GM12878 (cell line): Measurements from ENCODE around the gene SYTL2. TPM values are rescaled to one million over a fixed set of nuclear protein-coding genes. Genes with fewer than 3 reads are reported as not detected.
"Not testable (repeated sequence)": the region's sequence is repeated elsewhere in the genome, so short reads cannot be mapped to it uniquely, and the experiment has no call there.

Experiments used
- ATAC-seq: fragments of 200-7000 bp; cut with Tn5 transposase; 3 replicates; pipeline ENCODE4 v1.9.1; 2020; ENCODE audit warnings: mild to moderate bottlenecking, moderate library complexity
- BruUV-seq: library from RNA; stranded (reverse); fragments of 400-500 nt; replicated peaks from 2 replicates; lab custom pipeline; 2021; lab: Mats Ljungman, UMichigan
- CTCF ChIA-PET: fragments of 300-600 bp; sonication (Branson Sonifier 250); formaldehyde crosslinking; extraction: SDS; loops from one replicate; lab custom pipeline; 2021; ENCODE audit warnings: inconsistent platforms; lab: Yijun Ruan, JAX
- POLR2A ChIA-PET: fragments of 350-600 bp; formaldehyde crosslinking; extraction: SDS; loops from one replicate; lab custom pipeline; 2021; ENCODE audit warnings: inconsistent platforms; lab: Charles Lee
- RAD21 ChIA-PET: fragments of 300-600 bp; sonication (Branson Sonifier 250); formaldehyde crosslinking; loops from one replicate; lab custom pipeline; 2023; ENCODE audit warnings: antibody characterized with exemption; ENCODE audit not compliant: unreplicated experiment; lab: Charles Lee
- SMC1A ChIA-PET: fragments of 300-600 bp; sonication (Branson Sonifier 250); formaldehyde crosslinking; loops from one replicate; lab custom pipeline; 2023; ENCODE audit not compliant: unreplicated experiment, uncharacterized antibody; lab: Charles Lee
- DNase-seq: peaks from one replicate; pipeline ENCODE4 v3.0.0-alpha.2; 2011; ENCODE audit warnings: low read depth, low spot score
- FAIRE-seq: peaks from 3 replicates; lab custom pipeline; 2011; peaks lifted over from hg19 to GRCh38; lab: Jason Lieb, UNC
- H2AFZ ChIP-seq: 2 replicates; pipeline ENCODE4 v1.6.0; 2011; ENCODE audit warnings: low read depth, low read length, control low read depth; ENCODE audit not compliant: control insufficient read depth
- H3K27ac ChIP-seq: 2 replicates; pipeline ENCODE4 v1.5.1; 2011; ENCODE audit warnings: control low read depth; ENCODE audit not compliant: control insufficient read depth, insufficient read depth
- H3K27me3 ChIP-seq, 2 experiments: replicated peaks in 1 of 2; 2 replicates each; pipeline versions ENCODE4 v1.6.0 to v1.6.1; 2011; ENCODE audit warnings: low read length in 1 of 2; ENCODE audit not compliant: control insufficient read depth in 2 of 2, insufficient read depth in 2 of 2
- H3K36me3 ChIP-seq, 2 experiments: 2 replicates each; pipeline ENCODE4 v1.5.1; 2011; ENCODE audit warnings: low read length in 1 of 2; ENCODE audit not compliant: control insufficient read depth in 2 of 2, insufficient read depth in 2 of 2
- H3K4me1 ChIP-seq: 2 replicates; pipeline ENCODE4 v1.6.1; 2011; ENCODE audit warnings: mild to moderate bottlenecking, low read length, moderate library complexity, mixed read lengths; ENCODE audit not compliant: control insufficient read depth, insufficient read depth
- H3K4me2 ChIP-seq: 2 replicates; pipeline ENCODE4 v1.6.0; 2011; ENCODE audit warnings: control low read depth; ENCODE audit not compliant: control insufficient read depth, insufficient read depth
- H3K4me3 ChIP-seq: fragments of 200-600 bp; sonication (generic); 2 replicates; pipeline ENCODE4 v1.5.1; 2016
- H3K79me2 ChIP-seq: 2 replicates; pipeline ENCODE4 v1.6.0; 2011; ENCODE audit warnings: low read length; ENCODE audit not compliant: control insufficient read depth, insufficient read depth
- H3K9ac ChIP-seq: 2 replicates; pipeline ENCODE4 v1.8.0; 2011; ENCODE audit warnings: low read length, control low read depth, mixed read lengths; ENCODE audit not compliant: control insufficient read depth, insufficient read depth
- H3K9me3 ChIP-seq: replicated peaks from 3 replicates; pipeline ENCODE4 v1.5.1; 2011; ENCODE audit warnings: mild to moderate bottlenecking, low read length; ENCODE audit not compliant: control insufficient read depth, insufficient read depth
- H4K20me1 ChIP-seq: 2 replicates; pipeline ENCODE4 v1.6.0; 2011; ENCODE audit not compliant: control insufficient read depth, insufficient read depth
- ATF7 ChIP-seq: fragments of 450-650 bp; IDR thresholded peaks from 2 replicates; pipeline ENCODE4 v1.6.1; 2016; ENCODE audit warnings: low read depth, mild to moderate bottlenecking
- IRF4 ChIP-seq: IDR thresholded peaks from 2 replicates; pipeline ENCODE4 v1.6.1; 2011; ENCODE audit warnings: low read depth, low read length
- JUNB ChIP-seq: IDR thresholded peaks from 2 replicates; pipeline ENCODE4 v1.6.1; 2016; ENCODE audit warnings: antibody characterized with exemption, mild to moderate bottlenecking
- JUND ChIP-seq: IDR thresholded peaks from 2 replicates; pipeline ENCODE4 v1.6.1; 2012; ENCODE audit warnings: low read depth, mild to moderate bottlenecking, low read length, improper control_type of control experiment, moderate library complexity
- KDM1A ChIP-seq: fragments of 200-600 bp; sonication (generic); IDR thresholded peaks from 2 replicates; pipeline ENCODE4 v1.6.1; 2016; ENCODE audit warnings: borderline replicate concordance
- MTA2 ChIP-seq: fragments of 450-650 bp; IDR thresholded peaks from 2 replicates; pipeline ENCODE4 v1.6.1; 2016; ENCODE audit warnings: low read depth, mild to moderate bottlenecking, moderate library complexity
- MYB ChIP-seq: fragments of 150-350 bp; IDR thresholded peaks from 2 replicates; pipeline ENCODE4 v1.6.1; 2014; ENCODE audit warnings: mild to moderate bottlenecking, low read depth, low read length, borderline replicate concordance
- NBN ChIP-seq: fragments of 450-650 bp; IDR thresholded peaks from 2 replicates; pipeline ENCODE4 v1.6.1; 2016
- NFXL1 ChIP-seq: fragments of 450-650 bp; IDR thresholded peaks from 2 replicates; pipeline ENCODE4 v1.6.1; 2017; ENCODE audit warnings: antibody characterized with exemption, mild to moderate bottlenecking, borderline replicate concordance
- NR2C2 ChIP-seq: IDR thresholded peaks from 2 replicates; pipeline ENCODE4 v1.6.1; 2011; ENCODE audit warnings: borderline replicate concordance, low read depth; ENCODE audit not compliant: control insufficient read depth, insufficient read length
- PAX5 ChIP-seq: IDR thresholded peaks from 2 replicates; pipeline ENCODE4 v1.6.1; 2011; ENCODE audit warnings: low read depth, low read length, borderline replicate concordance
- POLR2A ChIP-seq: IDR thresholded peaks from 2 replicates; pipeline ENCODE4 v1.6.1; 2011; ENCODE audit warnings: low read depth, mild to moderate bottlenecking, low read length
- RCOR1 ChIP-seq: conservative IDR thresholded peaks from 2 replicates; pipeline ENCODE4 v1.6.1; 2012; ENCODE audit warnings: low read depth, low read length, improper control_type of control experiment
- RUNX3 ChIP-seq: IDR thresholded peaks from 2 replicates; pipeline ENCODE4 v1.6.1; 2012; ENCODE audit warnings: low read length, inconsistent platforms
- TARDBP ChIP-seq: IDR thresholded peaks from 2 replicates; pipeline ENCODE4 v1.6.1; 2016; ENCODE audit warnings: borderline replicate concordance
- TCF3 ChIP-seq: IDR thresholded peaks from 2 replicates; pipeline ENCODE4 v1.6.1; 2012; ENCODE audit warnings: low read depth, mild to moderate bottlenecking, low read length, borderline replicate concordance; ENCODE audit not compliant: insufficient read depth
- ZNF384 ChIP-seq: IDR thresholded peaks from 2 replicates; pipeline ENCODE4 v1.6.1; 2012; ENCODE audit warnings: low read depth, mild to moderate bottlenecking, low read length, improper control_type of control experiment, borderline replicate concordance
- WGBS: methylation state at CpG from one replicate; pipeline ENCODE4 v1.1.6; 2016; ENCODE audit warnings: low lambda C conversion rate; ENCODE audit not compliant: insufficient replicate concordance, insufficient coverage; ENCODE audit errors: missing lambda C conversion rate; 5-methylcytosine and 5-hydroxymethylcytosine counted together
- in situ Hi-C: fragments of 300-500 bp; cut with MboI; formaldehyde crosslinking; loops from 9 replicates; pipeline ENCODE4 v1.14.3; 2018; ENCODE audit warnings: mixed read lengths
- intact Hi-C: fragments of 100-400 bp; cut with micrococcal nuclease; formaldehyde crosslinking; loops from one replicate; pipeline ENCODE4 v1.14.2; 2022; ENCODE audit not compliant: unreplicated experiment
- polyA plus RNA-seq, 11 experiments: library from polyadenylated mRNA; depleted of rRNA in 4 of 11; unstranded in 6 of 11; stranded (reverse) in 5 of 11; fragments of >200 nt; fragmentation: Nextera tagmentation in 4 of 11; fragmentation: Illumina TruSeq in 1 of 11; extraction: Ambion mirVana in 4 of 11; extraction: Trizol in 1 of 11; gene quantifications; 1 replicate in 1 of 11; 2 replicates in 10 of 11; pipeline versions ENCODE4 v1.2.1 to v1.2.3, GENCODE V29; 2011 to 2016; ENCODE audit warnings: inconsistent platforms in 2 of 11, missing spikeins in 2 of 11, low read depth in 1 of 11
- total RNA-seq, 4 experiments: library from RNA; depleted of rRNA in 3 of 4; stranded (reverse); fragments of >200 nt in 3 of 4; fragmentation: Illumina TruSeq in 1 of 4; extraction: Trizol in 1 of 4; gene quantifications; 2 replicates each; pipeline versions ENCODE4 v1.2.1 to v1.2.3, GENCODE V29; 2013 to 2021
- TF ChIP-seq, protein P1 (sequence below): IDR thresholded peaks from 2 replicates; pipeline ENCODE4 v1.6.1; 2011; ENCODE audit warnings: borderline replicate concordance, low read depth, mild to moderate bottlenecking, moderate library complexity, mixed read lengths, low read length; ENCODE audit not compliant: insufficient read depth; ENCODE audit errors: extremely low read length
- TF ChIP-seq, protein P2 (sequence below): IDR thresholded peaks from 2 replicates; pipeline ENCODE4 v1.6.1; 2011; ENCODE audit warnings: mild to moderate bottlenecking, low read depth, low read length, moderate library complexity; ENCODE audit not compliant: insufficient replicate concordance

Gene SYTL2
- total and polyA plus RNA-seq, 10 of the 15 experiments (the other 5 are each of a cell fraction or from before 2014, with no cell fraction given) = 0.02 to 1.4 (median 0.31) TPM; not detected in 2

DNA sequence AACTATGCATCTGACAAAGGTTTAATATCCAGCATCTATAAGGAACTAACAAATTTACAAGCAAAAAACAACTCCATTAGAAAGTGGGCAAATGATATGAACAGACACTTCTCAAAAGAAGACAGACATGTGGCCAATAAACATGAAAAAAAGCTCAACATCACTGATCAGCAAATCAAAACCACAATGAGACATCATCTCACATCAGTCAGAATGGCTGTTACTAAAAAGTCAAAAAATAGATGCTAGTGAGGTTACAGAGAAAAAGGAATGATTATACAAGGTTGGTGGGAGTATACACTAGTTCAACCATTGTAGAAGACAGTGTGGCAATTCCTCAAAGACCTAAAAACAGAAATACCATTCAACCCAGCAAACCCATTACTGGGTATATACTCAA lies 30.0 kb upstream of the SYTL2 start:
- H3K4me2 ChIP-seq, SMC1A ChIA-PET, H4K20me1 ChIP-seq, CTCF ChIA-PET, ATAC-seq, BruUV-seq, H2AFZ ChIP-seq, H3K9me3 ChIP-seq, in situ Hi-C loops, H3K4me3 ChIP-seq, H3K27me3 ChIP-seq, H3K27ac ChIP-seq, H3K9ac ChIP-seq, H3K4me1 ChIP-seq, RAD21 ChIA-PET, DNase-seq, H3K36me3 ChIP-seq, FAIRE-seq, intact Hi-C loops, H3K79me2 ChIP-seq, POLR2A ChIA-PET: not testable (repeated sequence)

DNA sequence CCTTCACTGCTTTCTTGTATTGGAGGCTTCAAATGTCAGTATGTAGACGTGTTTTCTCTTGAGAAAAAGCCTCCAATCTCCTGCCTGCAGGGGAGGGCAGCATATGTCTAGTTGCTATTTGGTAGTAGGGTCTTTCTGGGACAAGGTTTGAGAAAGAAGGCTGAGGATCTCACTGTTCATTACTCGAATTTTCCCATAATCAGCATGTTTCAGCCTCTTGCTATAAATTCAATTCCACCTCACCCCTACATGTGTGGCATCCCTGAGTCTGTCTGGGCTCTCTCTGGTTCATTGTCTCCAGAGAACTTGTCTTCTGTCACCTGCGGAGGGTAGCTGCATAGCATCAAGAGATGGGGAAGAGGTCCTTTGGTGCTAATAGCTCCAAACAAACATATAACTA lies 24.8 kb upstream of the SYTL2 start:
- FAIRE-seq = no peak
- Histone ChIP-seq H3K36me3 (no peaks in the 10 kb centered on the region), H2AFZ (no peak overlapping the region), H4K20me1 (no peaks in the 10 kb centered on the region), H3K27ac (no peak overlapping the region), H3K4me2 (no peak overlapping the region), H3K9ac (no peak overlapping the region), H3K9me3 (no peaks in the 10 kb centered on the region), H3K4me1 (no peaks in the 10 kb centered on the region), H3K4me3 (no peak overlapping the region), H3K79me2 (no peaks in the 10 kb centered on the region), H3K27me3 (no peaks in the 10 kb centered on the region)
- intact Hi-C loops = no loop called here
- ATAC-seq = no peak
- DNase-seq = no peak
- POLR2A ChIA-PET = no interaction called here
- RAD21 ChIA-PET = no interaction called here
- CTCF ChIA-PET = no interaction called here
- BruUV-seq = no TSS peak
- in situ Hi-C loops = no loop called here
- SMC1A ChIA-PET = no interaction called here
- WGBS = 27% methylated on average over 3 of the region's 3 CpGs
- no peak for TF ChIP-seq POLR2A
- no peak for TF ChIP-seq TCF3
- no peak for TF ChIP-seq PAX5
- no peak for TF ChIP-seq RUNX3
- TF ChIP-seq ZNF384 = no peak
- TF ChIP-seq NR2C2 = no peak
- TF ChIP-seq JUND = no peak
- no peak for TF ChIP-seq NBN
- TF ChIP-seq, protein P1, sequence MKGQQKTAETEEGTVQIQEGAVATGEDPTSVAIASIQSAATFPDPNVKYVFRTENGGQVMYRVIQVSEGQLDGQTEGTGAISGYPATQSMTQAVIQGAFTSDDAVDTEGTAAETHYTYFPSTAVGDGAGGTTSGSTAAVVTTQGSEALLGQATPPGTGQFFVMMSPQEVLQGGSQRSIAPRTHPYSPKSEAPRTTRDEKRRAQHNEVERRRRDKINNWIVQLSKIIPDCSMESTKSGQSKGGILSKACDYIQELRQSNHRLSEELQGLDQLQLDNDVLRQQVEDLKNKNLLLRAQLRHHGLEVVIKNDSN = no peak
- no peak for TF ChIP-seq MTA2
- no peak for TF ChIP-seq IRF4
- TF ChIP-seq NFXL1 = no peak
- no peak for TF ChIP-seq MYB
- TF ChIP-seq KDM1A = no peak
- TF ChIP-seq, protein P2, sequence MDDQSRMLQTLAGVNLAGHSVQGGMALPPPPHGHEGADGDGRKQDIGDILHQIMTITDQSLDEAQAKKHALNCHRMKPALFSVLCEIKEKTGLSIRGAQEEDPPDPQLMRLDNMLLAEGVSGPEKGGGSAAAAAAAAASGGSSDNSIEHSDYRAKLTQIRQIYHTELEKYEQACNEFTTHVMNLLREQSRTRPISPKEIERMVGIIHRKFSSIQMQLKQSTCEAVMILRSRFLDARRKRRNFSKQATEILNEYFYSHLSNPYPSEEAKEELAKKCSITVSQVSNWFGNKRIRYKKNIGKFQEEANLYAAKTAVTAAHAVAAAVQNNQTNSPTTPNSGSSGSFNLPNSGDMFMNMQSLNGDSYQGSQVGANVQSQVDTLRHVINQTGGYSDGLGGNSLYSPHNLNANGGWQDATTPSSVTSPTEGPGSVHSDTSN = no peak
- TF ChIP-seq JUNB = no peak
- TF ChIP-seq TARDBP = no peak
- TF ChIP-seq RCOR1 = no peak
- no peak for TF ChIP-seq ATF7
